OCI-LY1 (cell line): ENCODE results near the gene MSMB.
"Not testable (repeated sequence)": the region's sequence is repeated elsewhere in the genome, so short reads cannot be mapped to it uniquely, and the experiment has no call there.

ENCODE experiments used
- EZH2 ChIP-seq: fragments of 200-600 bp; sonication (generic), shearing (Covaris generic); IDR thresholded peaks from 2 replicates; pipeline ENCODE4 v1.8.0; 2017; ENCODE audit warnings: borderline replicate concordance, mixed run types, mild to moderate bottlenecking, antibody characterized with exemption, low read length, moderate library complexity, mixed read lengths
- TF ChIP-seq, protein P1 (sequence below): fragments of 200-600 bp; sonication (generic), shearing (Covaris generic); IDR thresholded peaks from 2 replicates; pipeline ENCODE4 v1.5.1; 2017; ENCODE audit warnings: mild to moderate bottlenecking, antibody characterized with exemption, low read length, moderate library complexity, mixed read lengths

DNA sequence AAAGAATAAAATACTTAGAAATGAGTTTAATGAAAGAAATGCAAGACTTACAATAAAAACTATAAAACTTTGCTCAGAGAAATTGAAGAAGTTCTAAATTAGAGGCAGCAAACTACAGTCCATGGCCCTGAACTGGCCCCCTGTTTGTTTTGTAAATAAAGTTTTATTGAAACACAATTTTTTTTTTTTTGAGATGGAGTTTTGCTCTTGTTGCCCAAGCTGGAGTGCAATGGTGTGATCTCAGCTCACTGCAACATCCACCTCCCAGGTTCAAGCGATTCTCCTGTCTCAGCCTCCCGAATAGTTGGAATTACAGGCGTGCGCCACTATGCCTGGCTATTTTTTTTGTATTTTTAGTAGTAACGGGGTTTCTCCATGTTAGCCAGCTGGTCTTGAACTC is 11.9 kb upstream of the MSMB start:
- TF ChIP-seq, protein P1, sequence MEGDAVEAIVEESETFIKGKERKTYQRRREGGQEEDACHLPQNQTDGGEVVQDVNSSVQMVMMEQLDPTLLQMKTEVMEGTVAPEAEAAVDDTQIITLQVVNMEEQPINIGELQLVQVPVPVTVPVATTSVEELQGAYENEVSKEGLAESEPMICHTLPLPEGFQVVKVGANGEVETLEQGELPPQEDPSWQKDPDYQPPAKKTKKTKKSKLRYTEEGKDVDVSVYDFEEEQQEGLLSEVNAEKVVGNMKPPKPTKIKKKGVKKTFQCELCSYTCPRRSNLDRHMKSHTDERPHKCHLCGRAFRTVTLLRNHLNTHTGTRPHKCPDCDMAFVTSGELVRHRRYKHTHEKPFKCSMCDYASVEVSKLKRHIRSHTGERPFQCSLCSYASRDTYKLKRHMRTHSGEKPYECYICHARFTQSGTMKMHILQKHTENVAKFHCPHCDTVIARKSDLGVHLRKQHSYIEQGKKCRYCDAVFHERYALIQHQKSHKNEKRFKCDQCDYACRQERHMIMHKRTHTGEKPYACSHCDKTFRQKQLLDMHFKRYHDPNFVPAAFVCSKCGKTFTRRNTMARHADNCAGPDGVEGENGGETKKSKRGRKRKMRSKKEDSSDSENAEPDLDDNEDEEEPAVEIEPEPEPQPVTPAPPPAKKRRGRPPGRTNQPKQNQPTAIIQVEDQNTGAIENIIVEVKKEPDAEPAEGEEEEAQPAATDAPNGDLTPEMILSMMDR: not testable (repeated sequence)
- TF ChIP-seq EZH2: not testable (repeated sequence)
